Progenitor cell of endocrine pancreas (in vitro differentiated cells): Measurements from ENCODE around the gene RASGEF1C. TPM values are rescaled to one million over a fixed set of nuclear protein-coding genes. Genes with fewer than 3 reads are reported as not detected.
A peak's percentile ranks its signal among the peaks of the same experiment; 100 is the strongest.

Source experiments
- DNase-seq: peaks from one replicate; pipeline ENCODE4 v3.0.0; 2021; ENCODE audit warnings: low spot score; ENCODE audit not compliant: unreplicated experiment
- H3K27ac Mint-ChIP-seq: 2 replicates; pipeline ENCODE4 v1.8.0; 2021; ENCODE audit warnings: mild to moderate bottlenecking, moderate library complexity, mixed read lengths
- H3K27me3 Mint-ChIP-seq: 2 replicates; pipeline ENCODE4 v1.8.0; 2021; ENCODE audit warnings: mixed read lengths
- H3K36me3 Mint-ChIP-seq: 2 replicates; pipeline ENCODE4 v1.8.0; 2022; ENCODE audit warnings: mixed read lengths; ENCODE audit not compliant: insufficient read depth
- H3K4me1 Mint-ChIP-seq: 2 replicates; pipeline ENCODE4 v1.8.0; 2021; ENCODE audit warnings: low read depth, mixed read lengths
- H3K4me3 Mint-ChIP-seq: 2 replicates; pipeline ENCODE4 v1.8.0; 2021; ENCODE audit warnings: low read depth, mild to moderate bottlenecking, moderate library complexity, mixed read lengths
- H3K9me3 Mint-ChIP-seq: 2 replicates; pipeline ENCODE4 v1.8.0; 2021; ENCODE audit warnings: low read depth, mixed read lengths
- CTCF ChIP-seq: fragments of 200-600 bp; sonication (generic); IDR thresholded peaks from one replicate; pipeline ENCODE4 v1.5.0; 2021; ENCODE audit warnings: antibody characterized with exemption, mild to moderate bottlenecking; ENCODE audit not compliant: unreplicated experiment
- total RNA-seq: library from RNA; stranded (reverse); gene quantifications from 2 replicates; pipeline ENCODE4 v1.2.1, GENCODE V29; 2021

Gene RASGEF1C
- total RNA-seq, 1 donor from 2014 or later = 1.3 TPM

- no peak for TF ChIP-seq CTCF
- Mint-ChIP-seq H3K4me1 (peaks cover 6% of the 10 kb centered on the region), H3K27ac (peak overlapping the region; percentile 41), H3K36me3 (no peaks in the 10 kb centered on the region), H3K27me3 (peaks cover 13% of the 10 kb centered on the region), H3K4me3 (no peak overlapping the region), H3K9me3 (no peaks in the 10 kb centered on the region)
- DNase-seq = no peak
These were observed 86.1 kb downstream of the RASGEF1C start for GRCh38 chr5:180122875-180123274.

GRCh38 chr5:180121826-180122413, 87.1 kb downstream of the RASGEF1C start:
- no peak for DNase-seq
- H3K9me3 Mint-ChIP-seq = no peaks in the 10 kb centered on the region
- H3K27ac Mint-ChIP-seq = peak overlapping the region; percentile 86
- peaks cover 6% of the 10 kb centered on the region for H3K4me1 Mint-ChIP-seq
- peaks cover 13% of the 10 kb centered on the region for H3K27me3 Mint-ChIP-seq
- no peak overlapping the region for H3K4me3 Mint-ChIP-seq
- TF ChIP-seq CTCF = no peak
- H3K36me3 Mint-ChIP-seq = no peaks in the 10 kb centered on the region

GRCh38 chr5:180120237-180121101, 88.5 kb downstream of the RASGEF1C start:
- H3K9me3 Mint-ChIP-seq = no peaks in the 10 kb centered on the region
- peaks cover 3% of the 10 kb centered on the region for H3K27me3 Mint-ChIP-seq
- no peak for DNase-seq
- H3K4me3 Mint-ChIP-seq = no peak overlapping the region
- H3K36me3 Mint-ChIP-seq = no peaks in the 10 kb centered on the region
- H3K27ac Mint-ChIP-seq = no peak overlapping the region
- peaks cover 10% of the 10 kb centered on the region for H3K4me1 Mint-ChIP-seq
- no peak for TF ChIP-seq CTCF

GRCh38 chr5:180119903-180120236, 89.1 kb downstream of the RASGEF1C start:
- Mint-ChIP-seq H3K4me3 (no peak overlapping the region), H3K36me3 (no peaks in the 10 kb centered on the region), H3K27ac (no peak overlapping the region), H3K9me3 (no peaks in the 10 kb centered on the region), H3K4me1 (peaks cover 10% of the 10 kb centered on the region), H3K27me3 (peaks cover 3% of the 10 kb centered on the region)
- TF ChIP-seq CTCF = no peak
- no peak for DNase-seq

- no peak overlapping the region for H3K4me3 Mint-ChIP-seq
- H3K4me1 Mint-ChIP-seq = peaks cover 10% of the 10 kb centered on the region
- peaks cover 3% of the 10 kb centered on the region for H3K27me3 Mint-ChIP-seq
- H3K36me3 Mint-ChIP-seq = no peaks in the 10 kb centered on the region
- DNase-seq = no peak
- no peaks in the 10 kb centered on the region for H3K9me3 Mint-ChIP-seq
- H3K27ac Mint-ChIP-seq = no peak overlapping the region
- no peak for TF ChIP-seq CTCF
These were observed 89.7 kb downstream of the RASGEF1C start for GRCh38 chr5:180119031-180119902.
